Esophagus squamous epithelium (tissue), 4 donors: ENCODE data around the gene PTPN9.

Experiments used
- POLR2A ChIP-seq, 4 donors: fragments of 450-650 bp; IDR thresholded peaks; one replicate each; pipeline ENCODE4 v1.6.1; 2017; ENCODE audit warnings: antibody characterized with exemption in 4 of 4, mild to moderate bottlenecking in 4 of 4, moderate library complexity in 3 of 4
- TF ChIP-seq, protein P1 (sequence below), 6 experiments: fragments of 450-650 bp in 4 of 6; fragments of 200-600 bp in 2 of 6; sonication (generic) in 2 of 6; IDR thresholded peaks; one replicate each; pipeline ENCODE4 v1.5.1; 2016 to 2019; ENCODE audit warnings: antibody characterized with exemption in 6 of 6, mild to moderate bottlenecking in 4 of 6, moderate library complexity in 4 of 6

DNA sequence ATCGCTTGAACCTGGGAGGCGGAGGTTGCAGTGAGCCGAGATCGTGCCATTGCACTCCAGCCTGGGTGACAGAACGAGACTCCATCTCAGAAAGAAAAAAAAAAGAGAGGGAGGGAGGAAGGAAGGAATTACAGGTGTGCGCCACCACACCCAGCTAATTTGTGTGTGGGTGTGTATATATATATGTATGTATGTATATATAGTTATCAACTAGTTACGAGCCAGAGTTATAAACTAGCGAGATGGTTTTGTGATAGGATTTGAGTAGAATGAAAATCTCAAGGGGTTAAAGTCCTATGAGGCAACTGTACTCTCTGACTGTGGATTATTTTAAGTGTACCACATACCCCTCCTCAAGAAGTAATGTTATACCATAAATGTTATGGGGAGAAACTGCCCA lies 76.8 kb downstream of the PTPN9 start:
- TF ChIP-seq, protein P1, sequence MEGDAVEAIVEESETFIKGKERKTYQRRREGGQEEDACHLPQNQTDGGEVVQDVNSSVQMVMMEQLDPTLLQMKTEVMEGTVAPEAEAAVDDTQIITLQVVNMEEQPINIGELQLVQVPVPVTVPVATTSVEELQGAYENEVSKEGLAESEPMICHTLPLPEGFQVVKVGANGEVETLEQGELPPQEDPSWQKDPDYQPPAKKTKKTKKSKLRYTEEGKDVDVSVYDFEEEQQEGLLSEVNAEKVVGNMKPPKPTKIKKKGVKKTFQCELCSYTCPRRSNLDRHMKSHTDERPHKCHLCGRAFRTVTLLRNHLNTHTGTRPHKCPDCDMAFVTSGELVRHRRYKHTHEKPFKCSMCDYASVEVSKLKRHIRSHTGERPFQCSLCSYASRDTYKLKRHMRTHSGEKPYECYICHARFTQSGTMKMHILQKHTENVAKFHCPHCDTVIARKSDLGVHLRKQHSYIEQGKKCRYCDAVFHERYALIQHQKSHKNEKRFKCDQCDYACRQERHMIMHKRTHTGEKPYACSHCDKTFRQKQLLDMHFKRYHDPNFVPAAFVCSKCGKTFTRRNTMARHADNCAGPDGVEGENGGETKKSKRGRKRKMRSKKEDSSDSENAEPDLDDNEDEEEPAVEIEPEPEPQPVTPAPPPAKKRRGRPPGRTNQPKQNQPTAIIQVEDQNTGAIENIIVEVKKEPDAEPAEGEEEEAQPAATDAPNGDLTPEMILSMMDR (IDR thresholded peaks at IDR 0.05) = no peak
- TF ChIP-seq POLR2A (IDR thresholded peaks at IDR 0.05) = no peak
